ENCODE data around the gene PTPRH.

PTPRH gene

DNA sequence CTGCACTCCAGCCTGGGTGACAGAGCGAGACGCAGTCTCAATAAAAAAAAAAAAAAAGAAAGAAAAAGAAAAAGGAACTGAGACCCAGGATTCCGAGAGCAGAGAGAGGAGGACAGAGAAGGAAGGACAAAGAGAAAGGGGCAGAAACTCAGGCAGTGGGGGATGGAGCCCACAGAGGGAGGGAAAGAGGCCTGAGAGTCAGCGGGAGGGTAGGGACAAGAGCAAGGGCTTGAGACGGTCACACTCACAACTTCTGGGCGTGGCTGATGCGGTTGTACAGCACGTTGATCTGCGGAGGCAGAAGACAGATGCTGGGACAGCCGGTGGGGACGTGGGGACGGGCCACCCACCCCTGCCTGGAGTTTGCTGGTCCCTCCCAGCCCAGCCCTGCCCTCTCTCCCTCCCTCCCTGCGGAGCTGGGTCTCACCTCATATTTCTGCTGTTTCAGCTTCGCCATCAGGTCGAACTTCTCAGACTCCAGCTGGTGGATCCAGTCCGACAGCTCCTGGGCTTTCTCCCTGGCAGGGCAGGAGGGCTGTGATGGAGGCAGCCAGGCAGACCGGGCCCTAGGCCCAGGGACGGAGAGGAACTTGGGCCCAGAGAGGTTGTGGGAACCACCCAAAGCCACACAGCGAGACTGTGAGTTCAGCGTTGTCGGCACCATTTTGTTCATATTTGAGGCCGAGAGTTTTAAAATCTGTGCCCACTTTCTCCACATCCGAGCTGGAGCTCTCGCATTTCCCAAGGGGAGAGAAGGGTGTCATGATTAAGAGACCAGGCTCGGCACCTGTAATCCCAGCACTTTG, 75.5 kb downstream of the PTPRH start:
- H3K4me3 ChIP-seq (ENCODE audit: low read depth, low read length): no peak overlapping the region
- TF ChIP-seq, protein P1, sequence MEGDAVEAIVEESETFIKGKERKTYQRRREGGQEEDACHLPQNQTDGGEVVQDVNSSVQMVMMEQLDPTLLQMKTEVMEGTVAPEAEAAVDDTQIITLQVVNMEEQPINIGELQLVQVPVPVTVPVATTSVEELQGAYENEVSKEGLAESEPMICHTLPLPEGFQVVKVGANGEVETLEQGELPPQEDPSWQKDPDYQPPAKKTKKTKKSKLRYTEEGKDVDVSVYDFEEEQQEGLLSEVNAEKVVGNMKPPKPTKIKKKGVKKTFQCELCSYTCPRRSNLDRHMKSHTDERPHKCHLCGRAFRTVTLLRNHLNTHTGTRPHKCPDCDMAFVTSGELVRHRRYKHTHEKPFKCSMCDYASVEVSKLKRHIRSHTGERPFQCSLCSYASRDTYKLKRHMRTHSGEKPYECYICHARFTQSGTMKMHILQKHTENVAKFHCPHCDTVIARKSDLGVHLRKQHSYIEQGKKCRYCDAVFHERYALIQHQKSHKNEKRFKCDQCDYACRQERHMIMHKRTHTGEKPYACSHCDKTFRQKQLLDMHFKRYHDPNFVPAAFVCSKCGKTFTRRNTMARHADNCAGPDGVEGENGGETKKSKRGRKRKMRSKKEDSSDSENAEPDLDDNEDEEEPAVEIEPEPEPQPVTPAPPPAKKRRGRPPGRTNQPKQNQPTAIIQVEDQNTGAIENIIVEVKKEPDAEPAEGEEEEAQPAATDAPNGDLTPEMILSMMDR (IDR thresholded peaks at IDR 0.05; ENCODE audit: low read depth, low read length): no peak

DNA sequence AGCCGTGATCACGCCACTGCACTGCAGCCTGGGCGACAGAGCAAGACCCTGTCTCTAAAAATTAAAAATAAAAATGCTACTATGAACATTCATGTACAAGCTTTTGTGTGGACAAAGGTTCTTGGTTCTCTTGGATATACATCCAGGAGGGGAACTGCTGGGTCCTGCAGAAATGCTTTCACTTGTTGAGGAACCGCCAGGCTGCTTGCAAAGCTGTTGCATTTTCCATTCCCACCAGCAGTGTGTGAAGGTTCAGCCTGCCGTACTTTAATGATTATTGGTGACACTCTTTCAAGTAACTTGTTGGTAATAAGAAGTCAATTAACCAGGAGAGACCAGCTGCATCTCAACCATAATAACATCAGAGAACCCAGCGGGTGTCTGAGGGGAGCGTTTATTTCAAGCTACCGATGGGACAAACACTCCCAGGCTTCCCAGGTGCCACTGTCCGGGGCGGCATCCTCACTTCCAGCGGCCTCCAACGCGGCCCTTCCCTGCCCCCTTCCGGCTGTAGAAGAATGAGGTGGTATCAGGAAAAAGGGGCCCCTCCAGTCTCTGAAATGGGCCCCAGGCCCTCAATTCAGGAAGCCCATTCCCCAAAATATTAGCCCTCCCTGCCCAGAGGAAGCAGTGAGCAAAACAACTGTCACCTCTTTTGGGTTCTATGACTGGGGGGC, 76.7 kb downstream of the PTPRH start:
- no peak overlapping the region for H3K4me3 ChIP-seq (ENCODE audit: low read depth, low read length)
- TF ChIP-seq, protein P1 (IDR thresholded peaks at IDR 0.05; ENCODE audit: low read depth, low read length): no peak

DNA sequence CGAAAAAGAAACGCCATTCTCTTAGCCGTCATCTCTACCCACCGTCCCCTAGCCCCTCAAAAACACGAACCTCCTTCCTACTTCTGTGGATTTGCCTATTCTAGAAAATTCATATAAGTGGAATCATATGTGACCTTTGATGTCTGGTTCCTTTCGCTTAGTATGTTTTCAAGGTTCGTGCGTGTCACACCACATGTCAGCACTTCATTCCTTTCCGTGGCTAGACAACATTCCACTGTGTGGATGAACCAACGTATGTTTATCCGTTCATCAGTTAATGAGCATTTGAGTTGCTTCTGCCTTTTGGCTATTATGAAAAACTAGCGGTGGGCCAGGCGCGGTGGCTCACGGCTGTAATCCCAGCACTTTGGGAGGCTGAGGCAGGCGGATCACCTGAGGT, 77.9 kb downstream of the PTPRH start:
- H3K4me3 ChIP-seq (ENCODE audit: low read depth, low read length): no peak overlapping the region
- TF ChIP-seq, protein P1 (IDR thresholded peaks at IDR 0.05; ENCODE audit: low read depth, low read length): no peak
